ENCODE results near the gene MYCL. TPM values are rescaled to one million over a fixed set of nuclear protein-coding genes. Genes with fewer than 3 reads are reported as not detected.

The MYCL gene
- total and polyA plus RNA-seq, 10 of the 15 experiments (the other 5 are each of a cell fraction or from before 2014, with no cell fraction given), result 0.11 to 1.4 (median 0.40) TPM; not detected in 1

- in situ Hi-C loops (cut with MboI), result loop anchor here (5.0 kb wide), 1 partner anchor 54 kb away; no protein-coding TSS in a partner anchor
- CTCF ChIA-PET, result interaction anchor here (0.9 to 10.3 kb wide), 9 partner anchors 11 to 114 kb away, joined by 3 to 311 read pairs (median 7); no protein-coding TSS in a partner anchor
- FAIRE-seq (no peak), DNase-seq (ENCODE audit: low read depth, low spot score) (no peak), ATAC-seq (no peak)
- SMC1A ChIA-PET (ENCODE audit: uncharacterized antibody, unreplicated experiment), result interaction anchor here (0.5 to 5.6 kb wide), 6 partner anchors 10 to 114 kb away, joined by 3 to 180 read pairs (median 8); no protein-coding TSS in a partner anchor
- RAD21 ChIA-PET (ENCODE audit: unreplicated experiment), result interaction anchor here (2.8 to 6.8 kb wide), 3 partner anchors 38 to 114 kb away, joined by 23 to 136 read pairs (median 115); partner anchors contain the start of gene MFSD2A
- BruUV-seq (replicated peaks), result no TSS peak
- Histone ChIP-seq H3K27ac (ENCODE audit: control insufficient read depth, insufficient read depth) (no peak overlapping the region), H3K4me1 (ENCODE audit: control insufficient read depth, insufficient read depth, low read length) (0 out of 2 replicates have a peak, but pooled peaks cover 3% of the 10 kb centered on the region), H3K79me2 (ENCODE audit: control insufficient read depth, insufficient read depth, low read length) (no peaks in the 10 kb centered on the region), H2AFZ (ENCODE audit: control insufficient read depth, low read depth, low read length) (no peak overlapping the region), H3K9ac (ENCODE audit: control insufficient read depth, insufficient read depth, low read length) (no peak overlapping the region), H3K36me3 (ENCODE audit: control insufficient read depth in 2 of 2, insufficient read depth in 2 of 2, low read length in 1 of 2) (no peaks in the 10 kb centered on the region), H3K4me3 (no peak overlapping the region), H4K20me1 (ENCODE audit: control insufficient read depth, insufficient read depth) (no peaks in the 10 kb centered on the region), H3K9me3 (replicated peaks; ENCODE audit: control insufficient read depth, insufficient read depth, low read length) (no peaks in the 10 kb centered on the region), H3K27me3 (replicated peaks in 1 of 2; ENCODE audit: control insufficient read depth in 2 of 2, insufficient read depth in 2 of 2, low read length in 1 of 2) (no peaks in the 10 kb centered on the region), H3K4me2 (ENCODE audit: control insufficient read depth, insufficient read depth) (no peak overlapping the region)
- 67% methylated on average over 2 of the region's 2 CpGs for WGBS (ENCODE audit: insufficient coverage, insufficient replicate concordance, low lambda C conversion rate, missing lambda C conversion rate)
- POLR2A ChIA-PET, result no interaction called here
- intact Hi-C loops (cut with micrococcal nuclease; ENCODE audit: unreplicated experiment), result no loop called here
- TF ChIP-seq IRF4 (IDR thresholded peaks at IDR 0.05; ENCODE audit: low read depth, low read length) (no peak), IRF5 (IDR thresholded peaks at IDR 0.05; ENCODE audit: borderline replicate concordance) (no peak), SKIL (IDR thresholded peaks at IDR 0.05; ENCODE audit: low read depth, poor library complexity, severe bottlenecking) (no peak), CUX1 (IDR thresholded peaks at IDR 0.05; ENCODE audit: insufficient replicate concordance, low read depth, low read length) (no peak), BHLHE40 (IDR thresholded peaks at IDR 0.05; ENCODE audit: borderline replicate concordance in 1 of 2, low read depth in 2 of 2, low read length in 1 of 2) (no peak), LARP7 (IDR thresholded peaks at IDR 0.05) (no peak), PRDM15 (CRISPR knock-in tag; IDR thresholded peaks at IDR 0.05) (no peak), TAF1 (IDR thresholded peaks at IDR 0.05; ENCODE audit: borderline replicate concordance, low read depth, low read length) (no peak)
Measured at GRCh38 chr1:39917825-39918224, 16.1 kb upstream of the MYCL start.

All from GM12878 (cell line).